ENCODE measurements around the gene SYNE2.
A peak's percentile ranks its signal among the peaks of the same experiment; 100 is the strongest.
"Not testable (repeated sequence)": the region's sequence is repeated elsewhere in the genome, so short reads cannot be mapped to it uniquely, and the experiment has no call there.

SYNE2 gene

DNA sequence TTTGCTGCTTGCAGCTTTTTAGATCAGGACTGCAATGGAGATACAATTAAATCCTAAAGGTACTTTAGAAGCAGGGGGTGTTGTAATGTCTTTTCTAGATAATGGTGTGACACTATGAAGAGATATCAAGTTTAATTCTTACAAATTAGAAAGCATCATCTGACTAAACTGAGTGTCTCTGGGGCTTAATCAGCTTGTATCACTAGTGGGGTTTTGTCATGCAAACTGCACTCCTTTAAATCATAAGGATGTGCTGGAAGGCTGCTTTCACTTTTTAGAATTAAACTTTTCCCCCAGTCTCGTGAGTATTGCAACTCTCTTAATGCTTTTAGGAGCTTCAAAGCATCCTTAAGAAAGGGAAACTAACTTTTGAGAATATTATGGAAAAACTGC lies 222.8 kb downstream of the SYNE2 start:
- no peak for DNase-seq (ENCODE audit: low spot score)

DNA sequence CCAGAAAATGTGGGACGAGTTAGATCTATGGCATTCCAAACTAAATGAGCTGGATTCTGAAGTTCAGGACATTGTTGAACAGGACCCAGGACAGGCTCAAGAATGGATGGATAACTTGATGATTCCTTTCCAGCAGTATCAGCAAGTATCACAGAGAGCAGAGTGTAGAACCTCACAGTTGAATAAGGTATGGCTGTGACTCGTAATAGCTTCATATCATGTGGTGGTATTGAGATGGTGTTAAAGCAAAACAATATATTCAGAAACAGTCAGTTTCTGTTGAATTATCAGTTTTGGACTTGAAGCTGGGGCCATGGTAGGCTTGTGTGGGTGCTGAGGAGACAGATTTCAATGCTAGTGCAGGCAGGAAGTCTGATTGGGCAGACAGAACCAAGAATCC lies 227.6 kb downstream of the SYNE2 start:
- DNase-seq (ENCODE audit: low spot score), result no peak

DNA sequence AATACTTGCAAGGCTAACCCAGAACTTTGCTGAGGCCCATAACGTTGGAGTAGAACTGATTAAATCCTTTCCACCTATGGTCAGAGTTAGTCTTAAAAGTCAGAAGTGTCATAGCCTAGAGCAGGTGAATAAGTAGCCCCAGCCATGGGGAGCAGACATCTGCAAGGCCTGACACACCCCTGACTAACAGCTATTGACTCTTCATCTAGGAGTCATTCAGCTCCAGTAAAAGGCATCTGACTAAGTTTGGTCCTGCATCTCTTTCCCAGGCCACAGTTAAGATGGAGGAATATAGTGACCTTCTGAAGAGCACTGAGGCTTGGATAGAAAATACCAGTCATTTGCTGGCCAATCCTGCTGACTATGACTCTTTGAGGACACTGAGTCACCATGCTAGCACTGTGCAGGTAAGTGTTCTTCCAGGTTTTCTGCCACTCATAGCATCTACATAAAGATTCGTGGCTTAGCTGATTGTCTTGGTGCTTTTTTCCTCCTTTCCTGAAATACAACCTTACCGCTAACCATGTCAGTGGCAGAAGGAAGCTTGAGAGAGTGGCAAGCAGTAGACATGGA lies 228.5 kb downstream of the SYNE2 start:
- DNase-seq (ENCODE audit: low spot score), result no peak

DNA sequence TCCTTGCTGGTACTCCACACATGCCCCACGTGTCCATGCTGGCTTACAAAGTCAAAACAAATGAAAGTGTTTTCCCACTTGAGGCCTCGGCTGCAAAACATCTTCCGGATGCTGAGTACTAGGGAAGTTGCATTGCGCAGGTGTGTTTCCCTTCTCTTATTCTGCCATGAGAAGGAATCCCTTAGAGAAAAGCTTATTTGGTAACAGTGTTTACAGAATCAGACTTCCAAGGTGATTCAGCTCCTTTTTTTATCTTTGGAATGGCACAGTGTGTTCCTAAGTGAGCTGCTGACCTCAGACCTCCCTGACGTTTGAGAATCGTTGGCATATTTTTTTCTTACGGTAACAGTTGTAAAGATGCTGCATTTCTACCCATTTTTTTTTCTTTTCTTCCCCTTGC lies 230.0 kb downstream of the SYNE2 start:
- DNase-seq (ENCODE audit: low spot score), result no peak

DNA sequence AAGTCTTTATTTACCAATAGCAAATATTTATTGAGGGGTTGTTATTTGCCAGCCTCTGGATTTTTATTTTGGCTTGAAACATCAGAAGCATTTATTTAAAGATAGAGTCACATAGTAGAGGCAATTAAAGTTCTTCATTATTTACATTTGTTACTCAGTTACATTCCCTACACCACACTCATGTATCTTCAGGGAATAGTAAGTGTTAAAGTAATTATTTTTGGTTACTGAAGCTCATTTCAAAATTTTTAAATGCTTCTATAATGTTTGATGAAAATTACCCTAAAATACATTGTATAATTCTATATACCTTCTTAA lies 235.8 kb downstream of the SYNE2 start:
- no peak for DNase-seq (ENCODE audit: low spot score)

DNA sequence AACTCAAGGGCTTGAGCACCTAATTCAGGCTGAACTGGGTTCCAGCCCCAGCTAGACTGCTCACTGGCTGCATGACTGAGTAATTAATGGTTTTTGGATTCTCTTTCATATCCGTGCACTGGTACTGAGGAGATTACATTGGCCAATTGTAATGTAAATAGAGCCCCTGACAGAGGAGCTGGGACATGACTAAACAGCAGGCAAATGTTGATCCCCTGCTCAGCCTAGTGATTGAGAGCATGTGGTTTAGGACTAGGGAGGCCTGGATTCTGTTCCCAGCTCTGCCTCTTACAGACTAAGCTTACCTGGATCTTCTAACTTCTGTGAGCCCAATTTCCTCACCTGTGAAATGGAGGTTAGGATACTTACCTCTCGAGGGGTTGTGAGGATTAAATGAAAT lies 237.1 kb downstream of the SYNE2 start:
- DNase-seq (ENCODE audit: low spot score), result no peak

DNA sequence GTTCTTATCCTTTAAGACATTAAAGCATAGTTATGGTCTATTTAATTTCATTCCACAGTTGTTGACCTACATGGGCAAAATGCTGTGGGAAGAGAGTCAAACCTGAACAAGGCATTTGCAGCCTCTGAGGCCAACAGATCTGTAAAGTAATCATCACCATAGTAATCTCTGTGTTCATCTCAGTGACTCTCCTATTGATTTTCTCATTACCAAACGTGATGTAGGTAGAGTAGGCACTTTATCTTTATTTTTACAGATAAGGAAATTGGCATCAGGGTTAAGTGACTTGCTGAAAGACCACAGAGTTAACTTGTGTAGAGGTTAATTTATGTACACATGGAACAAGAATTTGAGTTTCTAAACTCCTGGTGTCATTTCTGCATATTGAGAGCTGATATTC lies 238.4 kb downstream of the SYNE2 start:
- no peak for DNase-seq (ENCODE audit: low spot score)

DNA sequence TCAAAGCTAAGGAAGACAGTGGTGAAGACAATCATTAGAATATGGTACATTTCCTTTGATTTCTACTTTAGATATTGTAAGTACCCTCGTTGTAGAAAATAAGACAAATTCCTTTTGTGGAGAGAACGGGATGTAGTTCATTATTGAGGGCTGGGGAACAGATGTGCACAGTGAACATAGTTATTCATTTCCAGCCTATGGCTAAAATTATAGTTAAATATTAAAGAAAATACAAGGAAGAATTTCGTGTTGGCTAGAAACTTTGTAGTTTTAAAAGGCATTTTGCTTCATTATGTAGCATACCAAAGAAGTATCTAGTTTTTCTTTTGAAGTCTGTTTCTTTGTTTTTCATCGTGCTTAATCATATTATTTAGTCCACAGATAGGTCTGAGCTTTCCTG lies 239.5 kb downstream of the SYNE2 start:
- DNase-seq (ENCODE audit: low spot score), result no peak

DNA sequence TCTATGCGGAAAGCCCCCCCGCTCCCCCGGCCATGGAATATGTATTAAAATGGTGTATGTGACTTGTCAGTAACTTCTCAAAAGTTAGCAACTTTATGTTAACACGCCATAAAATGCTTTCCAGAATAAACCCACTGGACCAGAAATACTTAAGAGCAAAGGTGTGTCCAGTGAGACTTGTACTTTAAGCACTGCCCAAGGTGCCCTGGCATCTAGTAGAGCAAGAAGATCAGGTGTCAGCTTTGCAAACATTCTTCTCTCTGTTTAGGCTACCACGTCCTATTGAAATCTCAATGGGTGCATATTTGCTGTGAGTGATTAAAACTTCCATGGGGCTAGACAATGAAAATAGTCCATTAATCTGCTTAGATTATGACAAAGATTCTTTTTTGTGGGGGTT lies 240.1 kb downstream of the SYNE2 start:
- DNase-seq (ENCODE audit: low spot score), result no peak

DNA sequence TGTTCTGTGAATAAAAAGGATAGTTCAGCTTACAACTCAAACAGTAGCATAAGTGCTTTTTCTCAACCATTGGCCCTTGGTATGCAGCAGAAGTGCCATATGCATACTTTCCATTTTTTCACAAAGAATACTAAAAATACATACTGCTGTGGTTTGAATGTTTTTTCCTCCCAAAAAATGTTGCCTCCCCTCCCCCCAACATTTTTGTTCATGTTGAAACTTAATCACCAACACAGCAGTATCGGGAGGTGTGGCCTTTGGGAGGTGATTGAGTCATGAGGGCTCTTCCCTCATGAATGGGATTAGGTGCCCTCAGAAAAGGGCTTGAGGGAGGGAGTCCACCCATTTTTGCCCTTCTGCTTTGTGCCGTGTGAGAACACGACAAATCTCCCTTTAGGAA lies 242.8 kb downstream of the SYNE2 start:
- DNase-seq (ENCODE audit: low spot score), result no peak

DNA sequence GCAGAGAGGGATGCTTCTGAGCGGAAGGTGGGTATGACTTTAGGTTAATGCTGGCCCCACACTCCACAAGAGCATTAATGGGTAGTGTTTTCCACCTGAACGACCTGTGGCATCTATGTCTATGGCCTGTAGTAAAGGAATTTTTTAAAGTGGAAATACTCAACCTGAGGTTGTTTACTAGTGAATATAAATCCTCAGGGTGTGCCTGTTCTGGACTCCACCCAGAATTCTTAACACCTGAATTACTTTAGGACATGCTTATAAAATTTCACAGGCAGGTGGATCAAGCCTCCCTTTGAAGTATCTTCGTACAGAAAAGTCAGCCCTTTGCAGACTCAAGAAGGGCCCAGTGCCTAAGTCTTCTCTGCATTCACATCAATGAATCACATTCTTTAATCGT lies 245.3 kb downstream of the SYNE2 start:
- no peak for DNase-seq (ENCODE audit: low spot score)

DNA sequence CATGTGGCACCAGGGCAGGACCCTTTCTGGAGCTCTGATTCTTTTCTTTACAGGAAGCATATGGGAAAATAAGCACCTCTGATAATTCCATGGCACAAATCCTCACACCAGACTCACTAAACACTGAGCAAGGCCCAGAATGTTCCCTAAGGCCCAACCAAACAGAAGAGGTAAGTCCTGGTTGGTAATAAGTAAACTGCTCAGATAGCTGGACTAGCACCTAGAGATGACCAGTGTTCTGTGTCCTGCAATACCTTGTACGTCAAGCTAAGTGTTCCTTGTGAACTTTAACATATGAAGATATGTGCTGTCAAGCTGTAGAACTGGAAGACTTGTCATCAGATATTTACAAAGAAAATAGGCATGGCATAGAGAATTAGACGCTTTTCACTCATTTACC lies 254.6 kb downstream of the SYNE2 start:
- no peak for DNase-seq (ENCODE audit: low spot score)

DNA sequence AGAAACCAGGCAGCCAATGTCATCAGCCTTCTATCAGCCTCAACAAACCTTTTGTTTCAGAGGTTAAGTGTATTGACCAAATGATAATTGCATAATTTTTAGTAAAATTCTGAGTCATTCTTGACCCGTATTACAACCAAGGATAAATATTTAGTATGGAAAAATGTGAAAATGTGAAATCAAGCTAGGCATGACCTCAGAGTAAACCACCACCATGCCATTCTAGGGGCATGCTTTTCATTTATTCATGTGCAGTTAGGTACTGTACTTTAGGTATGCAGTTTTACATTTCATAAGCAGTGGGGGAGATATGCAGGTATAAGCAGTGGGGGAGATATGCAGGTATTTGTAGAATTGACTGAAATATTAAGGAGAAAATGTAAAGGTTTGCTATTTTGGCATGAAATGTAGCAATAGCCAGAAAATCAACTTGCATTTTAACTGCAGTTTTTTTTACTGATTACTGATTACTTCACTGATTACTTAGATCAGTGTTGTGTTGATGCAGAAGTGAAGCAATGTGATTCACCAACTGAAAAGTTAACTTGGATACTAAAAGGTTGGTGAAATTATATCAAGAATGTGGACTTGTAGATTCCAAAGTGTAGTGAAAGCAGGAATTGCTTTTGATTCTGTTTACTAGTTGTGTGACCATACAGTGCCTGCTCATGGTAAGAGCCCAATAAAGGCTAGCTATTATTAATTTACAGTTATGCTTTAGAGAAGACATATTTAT lies 257.2 kb downstream of the SYNE2 start:
- no peak for DNase-seq (ENCODE audit: low spot score)

DNA sequence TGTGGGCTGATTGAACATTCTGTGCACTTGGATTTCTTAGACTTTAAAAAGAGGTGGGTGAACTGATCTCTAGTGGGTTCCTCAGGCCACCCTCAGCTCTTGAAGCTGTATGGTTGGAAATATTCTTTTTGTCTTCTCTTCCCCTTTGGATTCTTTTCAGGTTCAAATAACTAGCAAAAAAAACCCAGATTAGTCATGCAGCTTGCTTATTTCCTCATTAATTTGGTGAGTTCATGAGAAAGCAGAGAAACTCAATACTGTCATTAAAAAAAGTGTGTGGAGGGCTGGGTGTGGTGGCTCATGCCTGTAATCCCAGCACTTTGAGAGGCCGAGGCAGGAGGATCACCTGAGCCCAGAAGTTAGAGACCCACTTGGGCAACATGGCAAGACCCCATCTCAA lies 258.0 kb downstream of the SYNE2 start:
- DNase-seq (ENCODE audit: low spot score), result no peak

DNA sequence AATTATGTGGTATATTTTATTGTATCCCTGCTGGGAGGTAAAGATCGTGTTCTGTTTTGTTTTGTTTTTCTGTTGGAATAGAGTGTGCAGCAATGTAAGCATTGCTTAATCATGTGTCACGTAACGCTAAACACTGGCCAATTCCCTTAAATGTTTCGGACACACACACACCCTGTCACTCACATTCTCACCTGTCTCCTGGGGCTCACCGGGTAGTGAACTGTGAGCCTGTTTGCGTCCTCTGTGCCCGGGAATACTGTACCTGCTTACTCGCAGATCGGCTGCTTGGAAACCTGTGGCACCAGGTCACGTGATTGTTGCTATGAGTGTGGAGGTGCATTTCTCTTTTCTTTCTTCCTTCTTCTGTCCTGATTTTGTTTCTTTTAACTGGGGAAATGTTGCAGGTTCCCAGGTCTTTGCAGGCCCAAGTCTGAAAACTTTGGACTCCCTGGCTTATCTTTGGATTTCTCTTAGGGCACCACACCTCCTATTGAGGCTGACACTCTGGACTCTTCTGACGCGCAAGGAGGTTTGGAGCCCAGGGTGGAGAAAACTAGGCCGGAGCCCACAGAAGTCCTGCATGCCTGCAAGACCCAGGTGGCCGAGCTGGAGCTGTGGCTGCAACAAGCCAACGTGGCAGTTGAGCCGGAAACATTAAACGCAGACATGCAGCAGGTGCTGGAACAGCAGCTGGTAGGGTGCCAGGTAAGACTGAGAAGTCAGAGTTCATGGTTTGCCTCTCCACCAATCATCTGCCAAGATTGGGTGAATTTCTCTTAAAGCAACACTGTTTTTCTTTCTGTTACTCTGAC lies 260.3 kb downstream of the SYNE2 start:
- DNase-seq (ENCODE audit: low spot score), result peak; percentile 68

DNA sequence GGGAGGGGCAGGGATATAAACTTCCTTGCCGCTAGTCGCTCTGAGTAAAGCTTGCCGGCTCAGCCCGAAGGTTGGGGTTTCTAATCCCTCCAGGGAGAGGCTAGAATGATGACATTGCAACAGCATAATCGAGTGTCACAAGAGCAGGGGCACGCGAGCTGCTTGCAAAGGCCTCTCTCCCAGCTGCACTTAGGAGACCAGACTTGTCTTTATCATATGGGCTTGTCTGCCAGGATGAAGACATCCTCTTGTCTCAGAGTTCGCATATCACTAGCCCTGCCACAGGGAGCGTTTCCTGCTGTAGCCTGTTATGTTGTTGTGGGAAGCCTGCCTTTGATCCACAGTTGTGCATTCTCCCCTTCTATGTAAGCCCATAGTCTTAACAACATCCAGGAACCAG lies 261.4 kb downstream of the SYNE2 start:
- DNase-seq (ENCODE audit: low spot score), result peak; percentile 5

DNA sequence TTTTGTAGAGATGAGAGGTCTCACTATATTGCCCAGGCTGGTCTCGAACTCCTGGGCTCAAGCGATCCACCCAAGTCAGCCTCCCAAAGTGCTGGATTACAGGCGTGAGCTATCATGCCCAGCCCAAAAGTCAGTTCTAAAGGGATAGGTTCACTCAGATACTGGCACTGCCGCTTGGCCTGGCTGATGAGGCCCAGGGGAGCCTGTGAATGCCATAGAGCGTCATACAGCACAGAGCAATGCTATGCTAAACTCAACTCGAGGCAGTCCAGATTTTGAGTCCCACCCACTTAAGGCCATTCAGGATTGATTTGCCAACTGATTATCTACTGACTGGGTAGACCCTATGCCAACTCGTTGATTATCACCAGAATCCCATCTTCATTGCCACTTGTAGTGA lies 262.0 kb downstream of the SYNE2 start:
- no peak for DNase-seq (ENCODE audit: low spot score)

DNA sequence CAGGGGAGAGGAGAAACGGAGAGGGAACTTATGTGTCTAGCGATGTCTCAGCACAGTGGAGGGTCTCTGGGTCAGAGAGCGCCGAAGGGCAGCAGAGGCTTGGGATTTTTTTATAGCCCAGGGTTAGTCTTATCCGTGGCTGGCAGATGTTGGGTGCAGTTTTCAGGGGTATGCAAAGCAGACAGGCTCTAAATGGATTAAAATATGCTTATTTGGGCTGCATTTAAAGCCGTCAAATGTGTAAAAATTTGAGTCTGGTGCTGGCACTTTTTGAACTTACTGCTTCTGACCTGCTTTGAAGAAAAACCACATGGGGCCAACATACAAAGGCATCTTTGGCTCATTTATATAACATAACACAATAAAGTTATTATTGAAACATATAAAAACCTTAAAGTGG lies 262.6 kb downstream of the SYNE2 start:
- no peak for DNase-seq (ENCODE audit: low spot score)

DNA sequence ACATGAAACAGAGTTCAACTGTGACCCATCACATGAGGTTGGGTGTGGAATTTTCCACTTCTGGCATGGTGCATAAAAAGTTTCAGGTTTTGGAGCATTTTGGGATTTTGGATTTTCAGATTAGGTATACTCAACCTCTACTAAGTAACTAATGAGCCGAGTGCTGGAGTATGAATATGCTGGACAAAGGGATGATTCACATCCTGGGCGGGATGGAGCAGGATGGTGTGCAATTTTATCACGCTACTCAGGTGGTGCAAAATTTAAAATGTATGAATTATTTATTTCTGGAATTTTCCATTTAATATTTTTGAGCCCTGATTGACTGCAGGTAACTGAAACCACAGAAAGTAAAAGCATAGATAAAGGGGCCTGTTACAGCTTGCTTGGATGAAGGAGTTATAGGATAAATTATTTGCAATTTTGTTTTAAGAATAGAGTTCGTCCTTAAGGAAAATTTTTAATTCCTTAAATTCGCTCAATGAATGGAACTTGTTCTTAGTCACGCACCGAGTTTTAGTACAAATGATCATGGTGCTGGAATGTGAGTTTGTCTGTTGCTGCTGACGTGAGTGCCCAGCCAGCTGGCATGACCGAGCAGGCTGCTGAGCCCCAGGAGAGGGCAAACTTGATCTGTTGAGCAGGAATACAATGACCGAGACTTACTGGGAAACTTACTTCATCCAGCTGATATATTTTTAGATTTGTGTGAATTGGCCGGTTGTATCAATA lies 265.0 kb downstream of the SYNE2 start:
- DNase-seq (ENCODE audit: low spot score), result no peak

DNA sequence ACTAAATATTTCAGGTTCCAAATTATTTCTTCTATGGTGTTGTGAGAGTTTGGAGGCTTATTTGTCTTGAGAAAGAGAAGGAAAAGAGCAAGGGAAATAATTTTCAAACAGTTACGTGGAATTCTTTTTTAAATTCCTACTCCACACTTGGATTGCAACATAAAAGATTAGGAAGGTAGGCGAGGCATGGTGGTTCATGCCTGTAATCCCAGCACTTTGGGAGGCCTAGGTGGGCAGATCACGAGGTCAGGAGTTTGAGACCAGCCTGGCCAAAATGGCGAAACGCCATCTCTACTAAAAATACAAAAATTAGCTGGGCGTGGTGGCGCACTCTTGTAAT lies 265.6 kb downstream of the SYNE2 start:
- DNase-seq (ENCODE audit: low spot score), result not testable (repeated sequence)

DNA sequence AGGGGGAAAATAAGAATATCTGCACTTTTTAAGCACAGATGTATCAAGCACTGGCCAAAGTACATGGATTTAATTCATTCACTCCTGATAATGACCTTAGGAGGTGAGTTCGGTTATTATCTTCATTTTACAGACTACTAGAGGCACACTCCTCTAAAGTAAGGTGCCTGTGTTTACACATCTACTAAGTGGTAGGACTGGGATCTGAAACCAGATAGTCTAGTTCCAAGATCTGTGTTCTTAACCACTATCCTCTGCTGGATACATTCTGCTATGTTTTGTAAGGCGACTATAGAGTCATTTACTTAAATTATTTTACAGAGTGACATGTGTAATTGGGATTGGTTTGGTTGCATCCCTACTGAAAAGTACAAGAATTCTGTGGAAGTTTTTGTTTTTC lies 266.1 kb downstream of the SYNE2 start:
- no peak for DNase-seq (ENCODE audit: low spot score)

DNA sequence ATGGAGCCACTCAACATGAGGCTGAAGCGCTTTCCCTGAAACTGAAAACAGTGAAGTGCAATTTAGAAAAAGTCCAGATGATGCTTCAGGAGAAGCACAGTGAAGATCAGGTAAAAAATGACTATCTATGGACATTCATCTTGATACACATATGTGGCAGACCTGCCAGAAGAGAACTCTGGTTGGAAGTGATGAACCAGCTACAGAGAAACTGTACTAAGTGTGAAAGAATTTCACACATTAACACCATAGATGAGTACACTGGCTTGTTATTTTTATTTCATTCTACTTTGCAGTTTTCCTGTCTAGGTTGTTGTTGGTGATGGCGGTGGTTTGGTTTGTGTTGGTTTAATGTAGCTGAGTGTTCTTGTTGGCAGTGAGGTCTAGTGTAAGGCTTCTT lies 266.7 kb downstream of the SYNE2 start:
- no peak for DNase-seq (ENCODE audit: low spot score)

DNA sequence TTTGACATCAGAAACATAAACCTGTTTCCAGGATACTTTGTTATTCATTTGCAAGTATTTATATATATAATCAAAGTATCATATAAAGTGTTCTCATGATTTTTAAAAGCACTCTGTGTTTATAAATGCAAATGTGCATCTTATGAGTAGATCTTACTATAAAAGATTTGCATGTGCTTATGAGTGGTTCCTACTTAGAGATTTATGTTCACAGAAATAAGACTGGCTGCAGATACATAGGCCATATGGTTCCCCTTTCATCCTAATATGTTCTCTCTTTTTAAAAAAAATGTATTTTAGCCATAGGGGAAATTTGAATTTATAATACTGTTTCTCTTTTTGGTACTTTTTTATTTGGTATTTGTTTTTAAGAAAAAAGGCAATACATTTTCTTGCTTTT lies 267.2 kb downstream of the SYNE2 start:
- DNase-seq (ENCODE audit: low spot score), result no peak

All from SW480 (cell line).